K562 (cell line): ENCODE results near the gene LRMDA.

Experiments
- FOXA3 ChIP-seq, 2 experiments: fragments of 450-650 bp in 1 of 2; sonication (generic) in 1 of 2; formaldehyde crosslinking; IDR thresholded peaks in 1 of 2; conservative IDR thresholded peaks in 1 of 2; 2 replicates each; pipeline versions ENCODE4 v1.4.0 to v1.8.0; 2020 to 2022; ENCODE audit warnings: mild to moderate bottlenecking in 2 of 2, missing genetic modification reagents in 1 of 2
- KLF16 ChIP-seq: IDR thresholded peaks from 2 replicates; pipeline ENCODE4 v1.6.1; 2016; ENCODE audit warnings: antibody characterized with exemption
- MYC ChIP-seq, 2 experiments: fragments of 250-450 bp in 1 of 2; sonication (Bioruptor Pico) in 1 of 2; IDR thresholded peaks; 2 replicates each; pipeline versions ENCODE4 v1.5.1 to v1.6.1; 2012 to 2021; ENCODE audit warnings: low read depth in 2 of 2, borderline replicate concordance in 1 of 2, improper control_type of control experiment in 1 of 2, low read length in 1 of 2, mild to moderate bottlenecking in 1 of 2, moderate library complexity in 1 of 2
- POLR2A ChIP-seq: fragments of 450-650 bp; conservative IDR thresholded peaks from 2 replicates; pipeline ENCODE4 v1.6.1; 2016
- SMARCA4 ChIP-seq: fragments of 450-650 bp; IDR thresholded peaks from 2 replicates; pipeline ENCODE4 v1.6.1; 2016
- SPI1 ChIP-seq: IDR thresholded peaks from 2 replicates; pipeline ENCODE4 v1.6.1; 2011; ENCODE audit warnings: low read depth, low read length, control low read depth, borderline replicate concordance
- ZZZ3 ChIP-seq: fragments of 450-650 bp; IDR thresholded peaks from 2 replicates; pipeline ENCODE4 v1.6.1; 2016; ENCODE audit warnings: antibody characterized with exemption, mild to moderate bottlenecking, moderate library complexity
- TF ChIP-seq, protein P1 (sequence below): sonication (generic); formaldehyde crosslinking; IDR thresholded peaks from 2 replicates; pipeline ENCODE4 v1.8.0; 2022; ENCODE audit warnings: mild to moderate bottlenecking, missing genetic modification reagents, borderline replicate concordance
- TF ChIP-seq, protein P2 (sequence below): IDR thresholded peaks from 2 replicates; pipeline ENCODE4 v1.6.1; 2016; ENCODE audit warnings: missing genetic modification characterization, missing compliant biosample characterization

DNA sequence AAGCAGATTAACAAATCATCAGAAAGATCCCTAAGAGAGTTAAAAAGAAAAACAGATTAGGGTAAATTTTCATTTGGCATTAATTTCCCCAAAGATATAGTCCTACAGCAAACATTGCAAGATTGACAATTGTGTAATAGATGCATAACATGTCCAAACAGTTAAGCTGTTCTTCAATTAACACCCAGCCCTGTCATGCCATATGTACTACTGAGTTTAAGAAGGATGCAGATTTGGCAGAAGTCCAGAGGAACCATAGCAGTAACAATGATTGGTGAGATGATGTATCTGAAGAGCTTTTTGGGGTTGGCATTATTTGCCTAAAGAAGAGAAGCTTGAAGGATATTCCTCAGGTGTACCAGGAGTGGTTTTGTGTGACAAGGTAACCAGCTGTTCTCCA lies 287.6 kb downstream of the LRMDA start:
- TF ChIP-seq POLR2A (no peak), SMARCA4 (no peak), SPI1 (no peak), MYC (IDR thresholded peaks at IDR 0.05; ENCODE audit: low read depth, low read length) (no peak), MYC (CRISPR knock-in tag; IDR thresholded peaks at IDR 0.05; ENCODE audit: borderline replicate concordance, low read depth) (no peak), KLF16 (no peak), ZZZ3 (no peak), FOXA3 (CRISPR knock-in tag; conservative IDR thresholded peaks at IDR 0.05 in 1 of 2, IDR thresholded peaks at IDR 0.05 in 1 of 2) (no peak)
- TF ChIP-seq, protein P1, sequence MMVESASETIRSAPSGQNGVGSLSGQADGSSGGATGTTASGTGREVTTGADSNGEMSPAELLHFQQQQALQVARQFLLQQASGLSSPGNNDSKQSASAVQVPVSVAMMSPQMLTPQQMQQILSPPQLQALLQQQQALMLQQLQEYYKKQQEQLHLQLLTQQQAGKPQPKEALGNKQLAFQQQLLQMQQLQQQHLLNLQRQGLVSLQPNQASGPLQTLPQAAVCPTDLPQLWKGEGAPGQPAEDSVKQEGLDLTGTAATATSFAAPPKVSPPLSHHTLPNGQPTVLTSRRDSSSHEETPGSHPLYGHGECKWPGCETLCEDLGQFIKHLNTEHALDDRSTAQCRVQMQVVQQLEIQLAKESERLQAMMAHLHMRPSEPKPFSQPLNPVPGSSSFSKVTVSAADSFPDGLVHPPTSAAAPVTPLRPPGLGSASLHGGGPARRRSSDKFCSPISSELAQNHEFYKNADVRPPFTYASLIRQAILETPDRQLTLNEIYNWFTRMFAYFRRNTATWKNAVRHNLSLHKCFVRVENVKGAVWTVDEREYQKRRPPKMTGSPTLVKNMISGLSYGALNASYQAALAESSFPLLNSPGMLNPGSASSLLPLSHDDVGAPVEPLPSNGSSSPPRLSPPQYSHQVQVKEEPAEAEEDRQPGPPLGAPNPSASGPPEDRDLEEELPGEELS (CRISPR knock-in tag), result no peak
- TF ChIP-seq, protein P2, sequence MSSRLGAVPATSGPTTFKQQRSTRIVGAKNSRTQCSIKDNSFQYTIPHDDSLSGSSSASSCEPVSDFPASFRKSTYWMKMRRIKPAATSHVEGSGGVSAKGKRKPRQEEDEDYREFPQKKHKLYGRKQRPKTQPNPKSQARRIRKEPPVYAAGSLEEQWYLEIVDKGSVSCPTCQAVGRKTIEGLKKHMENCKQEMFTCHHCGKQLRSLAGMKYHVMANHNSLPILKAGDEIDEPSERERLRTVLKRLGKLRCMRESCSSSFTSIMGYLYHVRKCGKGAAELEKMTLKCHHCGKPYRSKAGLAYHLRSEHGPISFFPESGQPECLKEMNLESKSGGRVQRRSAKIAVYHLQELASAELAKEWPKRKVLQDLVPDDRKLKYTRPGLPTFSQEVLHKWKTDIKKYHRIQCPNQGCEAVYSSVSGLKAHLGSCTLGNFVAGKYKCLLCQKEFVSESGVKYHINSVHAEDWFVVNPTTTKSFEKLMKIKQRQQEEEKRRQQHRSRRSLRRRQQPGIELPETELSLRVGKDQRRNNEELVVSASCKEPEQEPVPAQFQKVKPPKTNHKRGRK, result no peak
